B cell (primary cell): Measurements from ENCODE around the gene REG1A.

Experiments
- CTCF ChIP-seq: fragments of 200-600 bp; IDR thresholded peaks from one replicate; pipeline ENCODE4 v1.8.0; 2022; ENCODE audit warnings: antibody characterized with exemption, mild to moderate bottlenecking
- EZH2 ChIP-seq: IDR thresholded peaks from 2 replicates; pipeline ENCODE4 v1.6.1; 2012; ENCODE audit warnings: borderline replicate concordance, low read depth, mild to moderate bottlenecking, moderate library complexity, low read length; ENCODE audit not compliant: insufficient read depth, poor library complexity, severe bottlenecking

- TF ChIP-seq CTCF (no peak), EZH2 (no peak)
Measured at GRCh38 chr2:79120194-79120713, at the start of gene REG1A.
